DMS79 (cell line): ENCODE data around the gene CDC42BPA.

Experiments used
- DNase-seq: peaks from one replicate; lab custom pipeline; 2025; lab: John Stamatoyannopoulos, UW

The CDC42BPA gene

GRCh38 chr1:226994586-226995364, 323.5 kb downstream of the CDC42BPA start:
- DNase-seq = no peak

GRCh38 chr1:226993814-226994585, 324.3 kb downstream of the CDC42BPA start:
- no peak for DNase-seq

- no peak for DNase-seq
Observed at GRCh38 chr1:226991920-226992319, 326.4 kb downstream of the CDC42BPA start.

DNA sequence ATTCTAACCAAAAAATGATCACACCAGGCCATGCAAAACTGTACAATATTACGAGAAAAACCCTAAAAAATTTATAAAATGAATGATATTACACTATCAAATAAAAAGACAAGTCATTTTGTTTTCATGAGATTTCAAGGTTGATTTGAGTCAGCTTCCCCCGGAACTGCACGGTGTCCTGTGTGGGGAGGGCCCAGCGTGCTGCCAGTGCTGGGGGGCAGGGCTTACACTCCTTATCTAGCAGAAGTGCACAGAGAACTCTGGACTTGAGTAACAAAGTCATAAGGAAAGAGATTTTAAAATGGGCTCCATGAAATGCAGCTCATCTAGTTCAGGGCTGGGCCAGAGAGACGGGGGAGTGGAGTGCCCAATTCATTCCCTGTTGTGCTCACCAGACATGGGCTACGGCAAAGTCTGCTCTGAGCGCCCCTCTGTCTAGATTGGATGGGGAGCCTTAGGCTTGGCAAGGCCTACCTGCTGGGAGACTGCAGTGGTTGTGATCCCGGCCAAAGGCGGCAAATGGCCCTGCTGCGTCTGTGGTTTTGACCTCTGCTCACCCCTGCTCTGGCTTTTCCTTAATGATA, 328.1 kb downstream of the CDC42BPA start:
- no peak for DNase-seq

DNA sequence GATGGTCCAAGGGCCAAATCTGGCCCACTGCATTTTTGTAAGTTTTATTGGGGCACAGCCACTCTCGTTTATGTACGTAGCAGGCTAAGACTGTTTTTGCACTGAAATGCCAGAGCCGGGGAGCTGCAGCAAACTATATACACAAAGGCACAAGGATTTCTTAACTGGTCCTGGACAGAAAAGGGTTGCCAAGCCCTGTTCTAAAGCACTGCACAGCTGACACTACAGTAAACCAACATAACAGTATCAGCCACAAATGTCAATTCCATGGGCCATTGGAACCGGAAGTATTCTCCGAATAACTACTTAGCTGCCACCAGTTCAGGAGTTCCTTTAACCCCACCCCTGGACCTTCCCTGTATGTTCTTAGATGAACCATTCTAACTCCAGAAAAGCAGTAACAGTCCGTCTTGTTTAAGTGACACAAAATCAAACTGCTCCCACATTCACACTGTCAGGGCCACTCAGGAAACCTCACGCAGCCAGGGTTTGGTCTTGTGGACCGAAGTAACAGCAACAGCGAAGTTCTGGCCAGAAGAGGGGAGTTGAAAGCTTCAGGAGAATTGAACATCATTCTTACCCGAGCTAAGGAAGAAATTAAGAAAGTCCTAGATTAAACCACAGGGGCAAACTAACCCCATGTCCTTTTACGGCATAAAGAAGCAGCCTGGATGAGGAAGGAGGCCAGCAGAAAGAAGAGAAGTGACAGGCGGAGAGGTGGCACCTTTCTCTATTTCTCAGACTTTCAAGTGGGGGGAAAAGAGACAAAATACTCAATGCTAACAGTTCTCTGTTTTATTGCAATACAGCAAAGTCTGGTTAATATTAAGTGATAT, 329.0 kb downstream of the CDC42BPA start:
- no peak for DNase-seq

DNA sequence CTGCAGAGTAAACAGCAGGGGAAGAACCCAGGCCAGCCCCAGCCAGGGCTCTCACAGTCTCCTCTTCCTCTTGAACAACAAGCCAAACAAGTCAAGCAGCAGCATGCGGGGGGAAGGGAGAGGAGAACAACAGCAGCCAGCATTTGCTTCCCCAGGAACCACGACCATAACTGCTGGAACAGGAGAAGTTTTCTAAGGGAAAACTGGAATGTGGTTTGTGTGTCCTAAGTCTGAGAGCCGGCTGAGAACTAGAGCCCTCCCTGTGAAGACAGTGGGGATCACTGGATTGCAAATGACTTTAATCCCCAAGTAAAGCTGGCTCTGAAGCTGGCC, 330.0 kb downstream of the CDC42BPA start:
- DNase-seq = no peak

- no peak for DNase-seq
Observed at GRCh38 chr1:226987623-226988333, 330.5 kb downstream of the CDC42BPA start.

- no peak for DNase-seq
Observed at GRCh38 chr1:226987179-226987536, 331.1 kb downstream of the CDC42BPA start.

GRCh38 chr1:226986496-226987178, 331.7 kb downstream of the CDC42BPA start:
- DNase-seq = no peak

DNA sequence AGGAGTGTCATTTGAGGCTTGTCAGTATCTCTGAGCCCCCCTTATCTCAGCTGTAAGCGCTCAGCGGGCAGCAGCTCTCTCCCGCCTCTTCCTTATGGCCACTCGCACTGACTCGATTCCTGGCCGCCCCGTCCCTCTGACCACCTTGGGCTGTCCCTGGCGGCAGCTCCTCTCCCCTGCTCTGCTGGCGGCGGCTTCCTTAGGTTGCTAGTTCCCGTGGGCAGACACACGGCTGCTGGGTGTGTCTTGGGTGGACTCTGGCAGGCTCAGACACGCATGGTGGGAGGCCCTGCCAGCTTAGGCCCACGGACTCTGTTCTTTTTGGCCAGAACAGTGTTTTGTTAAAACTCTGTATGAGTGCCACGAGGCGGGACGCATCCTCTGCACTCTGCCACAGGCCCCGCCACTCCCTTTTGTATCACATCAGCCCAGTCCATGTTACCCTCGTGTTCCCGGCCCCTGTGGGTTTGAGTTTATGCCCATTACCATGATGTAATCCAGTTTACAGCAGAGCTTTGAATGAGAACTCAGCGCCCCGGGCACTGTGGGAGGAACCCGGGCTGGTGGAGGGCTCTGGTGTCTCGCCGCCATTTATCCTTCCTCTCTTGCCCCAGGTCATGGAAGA, 332.3 kb downstream of the CDC42BPA start:
- DNase-seq = no peak

GRCh38 chr1:226985239-226985838, 333.0 kb downstream of the CDC42BPA start:
- DNase-seq = no peak

- DNase-seq = no peak
Observed at GRCh38 chr1:226984521-226985238, 333.6 kb downstream of the CDC42BPA start.

- no peak for DNase-seq
Observed at GRCh38 chr1:226983992-226984364, 334.3 kb downstream of the CDC42BPA start.

DNA sequence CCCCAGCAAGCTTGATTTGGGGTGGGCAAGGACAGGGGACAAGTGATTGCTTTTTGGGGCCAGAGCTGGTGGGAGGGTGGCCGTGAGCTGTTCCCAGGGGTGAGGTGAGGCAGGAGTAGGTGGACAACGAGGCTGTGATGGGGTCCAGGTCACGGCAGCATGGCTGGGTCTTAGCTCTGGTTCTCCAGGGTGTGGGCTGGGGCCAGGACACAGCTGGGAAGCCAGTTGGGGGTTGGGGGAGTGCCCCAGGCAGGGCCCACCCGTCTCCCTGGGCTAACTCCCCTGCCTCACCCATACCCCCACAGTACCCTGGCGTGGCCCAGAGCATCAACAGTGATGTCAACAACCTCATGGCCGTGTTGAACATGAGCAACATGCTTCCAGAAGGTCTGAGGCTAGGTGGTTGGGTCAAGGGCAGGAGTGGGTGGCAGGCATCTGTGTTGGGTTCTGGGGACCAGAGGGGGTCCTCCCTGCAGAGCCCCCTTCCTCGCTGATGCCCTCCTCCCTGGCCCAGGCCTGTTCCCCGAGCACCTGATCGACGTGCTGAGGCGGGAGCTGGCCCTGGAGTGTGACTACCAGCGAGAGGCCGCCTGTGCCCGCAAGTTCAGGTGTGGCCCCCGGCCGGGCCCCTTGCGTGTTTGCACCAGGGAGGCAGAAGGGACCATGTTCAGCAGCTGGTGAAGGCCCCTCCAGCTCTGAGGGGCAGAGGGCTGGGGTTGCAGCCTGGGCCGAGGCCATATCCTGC, 334.9 kb downstream of the CDC42BPA start:
- no peak for DNase-seq

DNA sequence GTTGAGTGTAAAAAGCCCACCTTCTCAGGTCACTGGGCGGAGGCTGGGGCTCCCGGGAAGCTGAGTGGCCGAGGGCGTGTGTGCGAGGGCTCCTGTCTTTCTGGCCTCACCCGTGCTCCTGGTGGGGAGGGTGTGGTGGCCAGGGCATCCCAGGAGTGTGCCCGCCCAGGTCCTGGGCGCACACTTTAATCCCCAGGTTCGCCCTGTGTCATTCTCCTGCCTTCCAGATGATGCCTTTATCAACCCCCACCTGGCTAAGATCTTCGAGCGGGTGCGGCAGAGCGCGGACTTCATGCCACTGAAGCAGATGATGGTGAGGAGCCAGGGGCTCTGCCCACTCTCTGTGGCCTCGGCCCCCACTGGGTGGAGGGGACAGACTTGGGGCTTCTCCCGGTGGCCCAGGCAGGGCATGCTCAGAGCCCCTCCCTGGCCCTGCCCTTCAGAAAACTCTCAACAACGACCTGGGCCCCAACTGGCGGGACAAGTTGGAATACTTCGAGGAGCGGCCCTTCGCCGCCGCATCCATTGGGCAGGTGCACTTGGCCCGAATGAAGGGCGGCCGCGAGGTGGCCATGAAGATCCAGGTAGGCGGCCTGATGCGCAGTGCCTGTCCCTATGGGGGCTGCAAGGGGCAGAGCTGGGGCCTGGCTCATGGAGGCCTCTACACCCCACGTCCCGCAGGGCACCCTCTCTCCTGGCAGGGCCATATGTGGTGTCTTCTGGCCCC, 335.7 kb downstream of the CDC42BPA start:
- no peak for DNase-seq

DNA sequence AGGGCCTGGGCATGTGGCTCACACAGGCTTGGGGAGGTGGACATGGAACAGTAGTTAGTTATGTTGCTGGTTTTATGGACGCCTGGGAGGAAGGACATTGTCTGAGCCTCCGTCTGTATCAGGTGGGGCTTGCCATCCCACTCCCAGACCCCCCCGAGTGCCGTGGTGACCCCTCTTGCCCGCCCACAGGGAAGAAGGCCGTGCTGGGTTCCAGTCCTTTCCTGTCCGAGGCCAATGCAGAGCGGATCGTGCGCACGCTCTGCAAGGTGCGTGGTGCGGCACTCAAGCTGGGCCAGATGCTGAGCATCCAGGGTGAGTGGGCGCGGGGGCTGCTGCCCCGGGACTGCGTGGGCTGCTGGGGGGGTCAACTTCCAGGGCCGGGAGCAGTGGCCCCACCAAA, 336.5 kb downstream of the CDC42BPA start:
- DNase-seq = no peak

DNA sequence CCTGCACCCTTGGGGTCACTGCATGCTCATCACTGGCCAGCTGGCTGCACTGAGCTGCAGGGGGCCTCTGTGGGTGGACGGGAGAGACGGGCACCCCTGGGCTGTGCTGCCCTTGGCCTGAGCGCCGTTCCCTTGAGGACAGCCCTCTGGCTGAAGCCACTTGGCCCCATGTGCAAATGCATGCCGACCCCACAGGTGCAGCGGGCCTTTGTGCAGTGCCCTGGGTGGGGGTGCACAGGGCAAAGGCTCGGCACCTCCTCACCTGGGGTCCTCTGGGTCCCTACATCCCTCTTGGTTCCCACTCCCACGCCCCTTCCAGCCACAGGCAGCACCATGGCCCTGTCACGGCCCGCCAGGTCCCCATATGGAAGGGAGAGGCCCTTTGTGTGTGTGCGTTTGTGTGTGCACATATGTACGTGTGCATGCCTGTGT, 336.9 kb downstream of the CDC42BPA start:
- DNase-seq = no peak
